Activated naive CD4-positive, alpha-beta T cell treated with anti-CD3 and anti-CD28 coated beads for 36 hours (primary cell): ENCODE data around the gene ABCG1. TPM values are rescaled to one million over a fixed set of nuclear protein-coding genes. Genes with fewer than 3 reads are reported as not detected.

Experiments
- CTCF ChIA-PET: fragments of 350-600 bp; sonication (Branson Sonifier 250); formaldehyde crosslinking; loops from one replicate; lab custom pipeline; 2021; ENCODE audit warnings: antibody characterized with exemption; lab: Charles Lee
- DNase-seq: peaks from one replicate; pipeline ENCODE4 v3.0.0-alpha.2; 2020
- H3K27ac Mint-ChIP-seq: one replicate; pipeline ENCODE4 v1.8.0; 2021; ENCODE audit warnings: mild to moderate bottlenecking, mixed read lengths
- H3K27me3 Mint-ChIP-seq: one replicate; pipeline ENCODE4 v1.8.0; 2021; ENCODE audit warnings: low read depth, mixed read lengths
- H3K36me3 Mint-ChIP-seq: one replicate; pipeline ENCODE4 v1.8.0; 2021; ENCODE audit warnings: low read depth, mixed read lengths
- H3K4me1 Mint-ChIP-seq: one replicate; pipeline ENCODE4 v1.8.0; 2021; ENCODE audit warnings: low read depth, mixed read lengths
- H3K4me3 Mint-ChIP-seq: one replicate; pipeline ENCODE4 v1.8.0; 2021; ENCODE audit warnings: mild to moderate bottlenecking, moderate library complexity, mixed read lengths
- H3K9me3 Mint-ChIP-seq: one replicate; pipeline ENCODE4 v1.8.0; 2021; ENCODE audit warnings: mixed read lengths
- intact Hi-C: fragments of 100-400 bp; cut with micrococcal nuclease; formaldehyde crosslinking; loops from one replicate; pipeline ENCODE4 v1.15.1; 2023
- total RNA-seq, 2 experiments: library from RNA; stranded (reverse); gene quantifications; one replicate each; pipeline ENCODE4 v1.2.3, GENCODE V29; 2021

The ABCG1 gene
- total RNA-seq, 2 experiments from 2014 or later, result 27.8 to 28.7 TPM

GRCh38 chr21:42208036-42208435 lies 10.9 kb upstream of the ABCG1 start:
- no peak for DNase-seq
- CTCF ChIA-PET, result no interaction called here
- intact Hi-C loops, result no loop called here
- Mint-ChIP-seq H3K9me3 (no peaks in the 10 kb centered on the region), H3K4me1 (peaks cover 4% of the 10 kb centered on the region), H3K27me3 (no peaks in the 10 kb centered on the region), H3K27ac (no peak overlapping the region), H3K36me3 (no peaks in the 10 kb centered on the region), H3K4me3 (no peak overlapping the region)

- Mint-ChIP-seq H3K27ac (no peak overlapping the region), H3K4me3 (no peak overlapping the region), H3K36me3 (no peaks in the 10 kb centered on the region), H3K27me3 (no peaks in the 10 kb centered on the region), H3K4me1 (peaks cover 2% of the 10 kb centered on the region), H3K9me3 (no peaks in the 10 kb centered on the region)
- no peak for DNase-seq
- CTCF ChIA-PET, result interaction anchor here (1.0 to 1.3 kb wide), 3 partner anchors 41 to 63 kb away, joined by 3 to 6 read pairs (median 3); no protein-coding TSS in a partner anchor
- intact Hi-C loops, result no loop called here
These were observed 10.0 kb upstream of the ABCG1 start for GRCh38 chr21:42208801-42209490.

DNA sequence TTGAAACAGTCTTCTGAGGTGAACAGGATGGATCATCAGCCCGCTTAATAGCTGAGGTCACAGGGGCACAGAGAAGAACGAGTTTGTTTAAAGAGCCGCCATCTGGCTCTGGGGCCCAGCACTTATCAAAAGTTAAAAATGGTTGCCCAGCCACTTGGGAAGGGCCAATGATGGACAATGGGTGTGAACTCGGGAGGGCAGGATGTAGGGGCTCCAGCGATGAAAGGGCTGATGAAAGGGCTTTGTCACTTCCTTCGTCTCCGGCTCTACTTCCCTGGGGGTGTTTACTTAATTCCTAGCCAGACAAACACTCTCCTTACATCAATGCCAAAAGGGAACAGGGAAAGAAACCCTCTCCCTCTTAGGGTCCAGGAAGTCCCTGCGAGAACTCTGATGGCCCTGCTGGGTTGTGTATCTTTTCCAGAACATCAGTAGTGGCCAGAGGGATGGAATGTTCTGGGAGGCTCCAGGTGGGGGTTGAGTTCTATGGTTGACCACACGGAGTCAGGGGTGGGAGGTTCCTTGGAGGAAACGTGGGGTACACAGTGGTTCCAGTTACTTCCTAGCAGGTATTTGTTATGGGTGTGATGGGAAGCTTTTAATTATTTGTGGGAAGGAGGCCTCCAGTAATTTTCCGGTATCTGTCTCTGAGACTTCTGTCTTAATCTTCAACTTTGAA lies 9.0 kb upstream of the ABCG1 start:
- no peak overlapping the region for H3K4me3 Mint-ChIP-seq
- CTCF ChIA-PET, result interaction anchor here (0.6 to 1.3 kb wide), 4 partner anchors 42 to 64 kb away, joined by 3 to 6 read pairs (median 4); no protein-coding TSS in a partner anchor
- peaks cover 2% of the 10 kb centered on the region for H3K4me1 Mint-ChIP-seq
- no peaks in the 10 kb centered on the region for H3K27me3 Mint-ChIP-seq
- H3K27ac Mint-ChIP-seq, result no peak overlapping the region
- H3K36me3 Mint-ChIP-seq, result no peaks in the 10 kb centered on the region
- no peak for DNase-seq
- no peaks in the 10 kb centered on the region for H3K9me3 Mint-ChIP-seq
- intact Hi-C loops, result no loop called here

- Mint-ChIP-seq H3K9me3 (peaks cover 19% of the 10 kb centered on the region), H3K27me3 (no peaks in the 10 kb centered on the region), H3K27ac (no peak overlapping the region), H3K36me3 (no peaks in the 10 kb centered on the region), H3K4me3 (no peak overlapping the region), H3K4me1 (no peaks in the 10 kb centered on the region)
- no peak for DNase-seq
- CTCF ChIA-PET, result no interaction called here
- intact Hi-C loops, result no loop called here
These were observed 6.7 kb upstream of the ABCG1 start for GRCh38 chr21:42212266-42212665.

GRCh38 chr21:42213082-42213774 lies 5.7 kb upstream of the ABCG1 start:
- Mint-ChIP-seq H3K4me1 (no peaks in the 10 kb centered on the region), H3K27ac (no peak overlapping the region), H3K4me3 (no peak overlapping the region), H3K36me3 (no peaks in the 10 kb centered on the region), H3K27me3 (no peaks in the 10 kb centered on the region), H3K9me3 (peaks cover 20% of the 10 kb centered on the region)
- DNase-seq, result no peak
- CTCF ChIA-PET, result no interaction called here
- intact Hi-C loops, result no loop called here

DNA sequence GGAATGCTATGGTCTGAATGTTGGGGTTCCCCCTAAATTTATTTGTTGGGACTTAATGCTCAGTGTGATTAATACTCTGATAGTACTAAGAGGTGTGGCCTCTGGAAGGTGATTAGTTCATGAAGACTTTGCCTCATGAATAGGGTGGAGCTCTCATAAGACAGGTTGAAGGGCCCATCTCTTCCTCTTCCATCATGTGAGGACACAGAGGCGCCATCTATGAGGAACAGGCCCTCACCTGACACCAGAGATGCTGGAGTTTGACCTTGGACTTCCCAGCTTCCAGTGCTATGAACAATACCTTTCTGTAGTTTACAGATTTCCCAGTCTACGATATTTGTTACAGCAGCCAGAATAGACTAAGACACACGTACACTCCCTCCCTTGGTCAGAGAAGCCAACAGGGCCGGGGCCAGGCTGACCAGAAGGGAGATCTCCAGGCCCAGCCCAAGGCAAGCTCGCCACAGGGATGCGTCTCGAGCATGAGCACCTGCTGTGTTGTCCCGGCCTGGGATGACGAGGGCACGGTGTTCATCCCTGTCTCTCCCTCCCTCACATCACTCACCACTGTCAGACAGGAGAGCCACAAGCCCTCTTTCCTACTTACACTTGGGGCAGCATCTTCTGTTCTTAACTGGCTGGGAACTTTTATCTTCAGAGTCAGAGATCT lies 4.7 kb upstream of the ABCG1 start:
- Mint-ChIP-seq H3K4me1 (no peaks in the 10 kb centered on the region), H3K36me3 (no peaks in the 10 kb centered on the region), H3K4me3 (no peak overlapping the region), H3K9me3 (peaks cover 20% of the 10 kb centered on the region), H3K27me3 (no peaks in the 10 kb centered on the region), H3K27ac (no peak overlapping the region)
- intact Hi-C loops, result no loop called here
- CTCF ChIA-PET, result no interaction called here
- no peak for DNase-seq

- Mint-ChIP-seq H3K9me3 (peaks cover 20% of the 10 kb centered on the region), H3K27ac (no peak overlapping the region), H3K4me3 (no peak overlapping the region), H3K4me1 (no peaks in the 10 kb centered on the region), H3K36me3 (no peaks in the 10 kb centered on the region), H3K27me3 (no peaks in the 10 kb centered on the region)
- no peak for DNase-seq
- intact Hi-C loops, result no loop called here
- CTCF ChIA-PET, result no interaction called here
These were observed 4.0 kb upstream of the ABCG1 start for GRCh38 chr21:42214921-42215320.

DNA sequence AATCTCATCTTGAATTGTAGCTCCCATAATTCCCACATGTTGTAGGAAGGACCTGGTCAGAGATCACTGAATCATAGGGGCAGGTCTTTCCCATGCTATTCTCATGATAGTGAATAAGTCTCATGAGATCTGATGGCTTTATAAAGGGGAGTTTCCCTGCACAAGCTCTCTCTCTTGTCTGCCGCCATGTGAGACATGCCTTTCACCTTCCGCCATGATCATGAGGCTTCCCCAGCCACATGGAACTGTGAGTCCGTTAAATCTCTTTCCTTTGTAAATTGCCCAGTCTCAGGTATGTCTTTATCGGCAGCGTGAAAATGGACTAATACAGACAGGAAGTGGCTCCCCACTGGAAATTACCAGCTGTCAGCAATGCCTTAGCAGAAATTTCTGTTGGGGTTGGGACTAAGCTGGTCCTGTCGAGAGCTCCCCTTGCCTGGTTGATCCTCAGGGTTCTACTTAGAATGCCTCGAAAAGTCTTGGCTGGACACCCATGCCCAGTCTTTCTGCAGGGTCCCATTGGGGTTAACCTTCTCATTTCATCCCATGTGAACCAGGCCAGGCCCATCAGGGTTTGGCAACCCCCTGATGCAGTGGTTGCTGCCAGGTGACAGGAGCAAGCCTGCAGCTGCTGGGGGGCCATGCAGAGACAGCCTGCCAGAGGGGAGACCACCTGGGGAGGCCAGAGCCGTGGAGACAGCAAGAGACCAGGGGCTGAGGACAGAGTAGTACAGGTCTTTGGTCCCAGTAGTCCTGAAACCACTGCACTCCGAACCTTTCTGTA lies 2.8 kb upstream of the ABCG1 start:
- Mint-ChIP-seq H3K27me3 (no peaks in the 10 kb centered on the region), H3K4me3 (no peak overlapping the region), H3K27ac (no peak overlapping the region), H3K4me1 (peaks cover 3% of the 10 kb centered on the region), H3K9me3 (peaks cover 20% of the 10 kb centered on the region), H3K36me3 (peaks cover 3% of the 10 kb centered on the region)
- no peak for DNase-seq
- CTCF ChIA-PET, result interaction anchor here (0.9 to 1.0 kb wide), 3 partner anchors 34 to 52 kb away, joined by 3 read pairs; no protein-coding TSS in a partner anchor
- intact Hi-C loops, result no loop called here

DNA sequence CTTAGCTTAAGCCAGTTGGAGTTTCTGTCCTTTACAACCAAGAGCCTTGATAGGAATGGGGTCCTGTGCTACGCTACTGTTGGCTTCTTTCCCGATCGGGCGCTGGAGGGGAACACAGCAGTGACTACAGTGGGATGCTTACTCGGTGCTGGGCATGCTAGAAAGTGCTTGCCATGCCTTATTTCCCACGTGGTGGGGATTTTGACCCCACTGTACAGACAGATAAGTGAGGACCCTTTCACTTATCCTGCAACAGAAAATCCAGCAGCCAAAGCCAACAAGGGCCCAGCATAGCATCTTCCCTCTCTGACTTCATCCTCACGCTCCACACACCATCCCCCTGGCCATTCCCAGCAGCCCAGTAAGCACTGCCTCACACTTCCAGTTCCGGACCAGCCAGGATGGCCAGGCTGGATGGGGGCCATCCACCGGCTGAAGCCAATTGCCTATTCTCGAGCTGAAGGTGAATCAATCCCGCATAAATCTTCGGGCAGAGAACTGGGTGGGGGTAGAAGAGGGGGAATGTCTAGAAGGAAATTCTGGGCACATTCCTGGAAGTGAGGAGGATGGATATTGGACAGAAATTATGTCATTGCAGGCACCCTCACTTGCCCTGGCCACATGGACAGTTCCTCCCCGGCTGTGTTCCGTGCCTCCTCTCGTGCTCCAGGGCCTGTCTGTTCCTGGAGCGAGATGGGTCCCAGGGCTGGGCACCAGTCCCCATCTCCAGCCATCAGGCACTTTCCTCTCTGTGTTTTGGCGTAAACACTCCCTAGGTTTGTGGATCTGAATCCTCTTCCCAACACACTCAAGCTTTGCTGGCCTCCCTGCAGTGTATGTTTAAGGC lies 2.0 kb upstream of the ABCG1 start:
- CTCF ChIA-PET, result interaction anchor here (0.7 to 1.0 kb wide), 3 partner anchors 22 to 53 kb away, joined by 3 read pairs; no protein-coding TSS in a partner anchor
- H3K4me1 Mint-ChIP-seq, result peaks cover 10% of the 10 kb centered on the region
- no peak for DNase-seq
- H3K27ac Mint-ChIP-seq, result no peak overlapping the region
- intact Hi-C loops, result no loop called here
- H3K27me3 Mint-ChIP-seq, result no peaks in the 10 kb centered on the region
- H3K9me3 Mint-ChIP-seq, result peaks cover 20% of the 10 kb centered on the region
- H3K36me3 Mint-ChIP-seq, result peaks cover 3% of the 10 kb centered on the region
- H3K4me3 Mint-ChIP-seq, result no peak overlapping the region

DNA sequence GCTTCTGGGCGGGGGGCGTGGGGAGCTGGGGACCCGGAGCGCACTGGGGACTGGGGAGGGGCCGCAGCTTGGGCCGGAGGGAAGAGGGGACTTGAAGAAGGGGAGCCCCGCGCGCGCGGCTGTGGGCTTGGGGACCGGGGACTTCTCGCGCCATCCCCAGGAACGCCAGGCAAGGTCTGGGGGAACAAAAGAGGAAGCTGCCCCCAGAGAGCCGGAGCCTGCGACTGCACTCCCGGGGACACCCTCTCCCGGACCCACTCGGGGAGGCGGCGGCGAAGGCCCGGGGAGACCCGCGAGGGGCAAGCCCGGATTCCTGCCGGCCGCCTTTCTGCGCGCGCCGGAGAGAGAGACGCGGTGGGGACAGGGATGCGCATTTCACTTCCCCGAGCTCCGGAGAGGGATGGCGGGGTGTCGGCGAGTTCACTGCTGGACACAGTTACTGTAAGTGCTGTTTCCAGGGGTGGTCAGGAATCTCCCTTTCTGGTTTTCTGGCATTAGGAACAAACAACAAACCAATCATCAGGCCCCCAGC lies 732 bp downstream of the ABCG1 start:
- Mint-ChIP-seq H3K27me3 (no peaks in the 10 kb centered on the region), H3K36me3 (peaks cover 3% of the 10 kb centered on the region), H3K9me3 (peaks cover 20% of the 10 kb centered on the region), H3K4me3 (peak overlapping the region; percentile 82), H3K4me1 (peaks cover 12% of the 10 kb centered on the region), H3K27ac (peak overlapping the region; percentile 87)
- CTCF ChIA-PET, result interaction anchor here (0.5 to 4.0 kb wide), 13 partner anchors 17 to 58 kb away, joined by 3 to 58 read pairs (median 5); no protein-coding TSS in a partner anchor
- peak; percentile 48 for DNase-seq
- intact Hi-C loops, result loop anchor here (1.0 kb wide), 4 partner anchors 9 to 39 kb away; no protein-coding TSS in a partner anchor
